ENCODE data around the gene KIRREL3. TPM values are rescaled to one million over a fixed set of nuclear protein-coding genes. Genes with fewer than 3 reads are reported as not detected.

Gene KIRREL3
- total and polyA plus RNA-seq, 2 of the 4 experiments (the other 2 are of a cell fraction), result 10.9 to 15.9 TPM

DNA sequence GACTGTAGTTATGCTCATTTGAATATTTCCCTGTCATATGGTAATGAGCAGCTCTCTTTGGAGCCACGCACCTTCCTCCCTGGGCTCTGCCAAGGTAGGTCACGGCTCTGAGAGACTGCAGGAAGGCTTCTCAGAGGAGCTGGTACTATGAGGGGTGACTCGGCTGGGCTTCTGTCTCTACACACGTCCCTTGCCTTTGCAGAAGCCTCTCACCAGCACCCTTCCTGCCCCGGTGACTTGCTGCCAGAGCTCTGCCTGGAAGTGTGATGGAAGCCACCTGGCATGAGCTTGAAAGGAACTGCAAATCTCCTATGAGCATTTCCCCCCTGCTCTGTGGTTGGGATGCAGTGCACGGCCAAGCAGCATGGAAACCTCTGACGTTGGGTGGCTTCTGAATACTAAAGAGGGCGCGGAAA lies 74.2 kb downstream of the KIRREL3 start:
- TF ChIP-seq CHD1 (IDR thresholded peaks at IDR 0.05; ENCODE audit: low read depth, low read length), result no peak
- TF ChIP-seq RFX5 (IDR thresholded peaks at IDR 0.05; ENCODE audit: low read depth, low read length), result no peak
- TF ChIP-seq, protein P1, sequence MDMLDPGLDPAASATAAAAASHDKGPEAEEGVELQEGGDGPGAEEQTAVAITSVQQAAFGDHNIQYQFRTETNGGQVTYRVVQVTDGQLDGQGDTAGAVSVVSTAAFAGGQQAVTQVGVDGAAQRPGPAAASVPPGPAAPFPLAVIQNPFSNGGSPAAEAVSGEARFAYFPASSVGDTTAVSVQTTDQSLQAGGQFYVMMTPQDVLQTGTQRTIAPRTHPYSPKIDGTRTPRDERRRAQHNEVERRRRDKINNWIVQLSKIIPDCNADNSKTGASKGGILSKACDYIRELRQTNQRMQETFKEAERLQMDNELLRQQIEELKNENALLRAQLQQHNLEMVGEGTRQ (IDR thresholded peaks at IDR 0.05; ENCODE audit: low read depth, low read length), result no peak
- TF ChIP-seq, protein P2, sequence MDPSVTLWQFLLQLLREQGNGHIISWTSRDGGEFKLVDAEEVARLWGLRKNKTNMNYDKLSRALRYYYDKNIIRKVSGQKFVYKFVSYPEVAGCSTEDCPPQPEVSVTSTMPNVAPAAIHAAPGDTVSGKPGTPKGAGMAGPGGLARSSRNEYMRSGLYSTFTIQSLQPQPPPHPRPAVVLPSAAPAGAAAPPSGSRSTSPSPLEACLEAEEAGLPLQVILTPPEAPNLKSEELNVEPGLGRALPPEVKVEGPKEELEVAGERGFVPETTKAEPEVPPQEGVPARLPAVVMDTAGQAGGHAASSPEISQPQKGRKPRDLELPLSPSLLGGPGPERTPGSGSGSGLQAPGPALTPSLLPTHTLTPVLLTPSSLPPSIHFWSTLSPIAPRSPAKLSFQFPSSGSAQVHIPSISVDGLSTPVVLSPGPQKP (IDR thresholded peaks at IDR 0.05; ENCODE audit: borderline replicate concordance, low read depth, low read length), result no peak
- no peak for TF ChIP-seq CEBPB (IDR thresholded peaks at IDR 0.05; ENCODE audit: low read depth, low read length)
- TF ChIP-seq MAZ (IDR thresholded peaks at IDR 0.05; ENCODE audit: borderline replicate concordance, low read depth, low read length), result no peak
- TF ChIP-seq BHLHE40 (IDR thresholded peaks at IDR 0.05; ENCODE audit: low read depth, low read length), result no peak
- no peak for TF ChIP-seq MAFK (IDR thresholded peaks at IDR 0.05; ENCODE audit: low read depth, low read length)
- no peak for TF ChIP-seq RCOR1 (IDR thresholded peaks at IDR 0.05; ENCODE audit: insufficient replicate concordance, low read length)
- no peak for TF ChIP-seq NFE2L2 (IDR thresholded peaks at IDR 0.05; ENCODE audit: low read depth, low read length)
- TF ChIP-seq RAD21 (IDR thresholded peaks at IDR 0.05; ENCODE audit: low read length), result no peak
- no peak for TF ChIP-seq SMC3 (IDR thresholded peaks at IDR 0.05; ENCODE audit: low read depth, low read length)
- no peak for TF ChIP-seq POLR2A (IDR thresholded peaks at IDR 0.05; ENCODE audit: low read depth, low read length)
- Histone ChIP-seq H2AFZ (replicated peaks; ENCODE audit: low read length, poor library complexity) (no peak overlapping the region), H3K56ac (ENCODE audit: extremely low read depth, insufficient read depth, low read length) (no peak overlapping the region), H3K36me3 (ENCODE audit: control insufficient read depth, insufficient read depth, low read length) (no peaks in the 10 kb centered on the region), H3K79me1 (ENCODE audit: low read depth in 1 of 2, low read length in 2 of 2) (peaks cover 27 to 63% of the 10 kb centered on the region in 2 experiments), H3K4me2 (ENCODE audit: low read depth, low read length) (peak overlapping the region; percentile 18; the same call in 1 of the 2 replicates), H3K14ac (replicated peaks; ENCODE audit: low read depth, low read length) (peak overlapping the region; percentile 10; the same call in 1 of the 2 replicates), H2AK9ac (replicated peaks; ENCODE audit: low read depth, low read length, poor library complexity) (no peak overlapping the region), H4K5ac (ENCODE audit: low read depth, low read length) (no peak overlapping the region), H2BK20ac (ENCODE audit: low read depth, low read length) (peak overlapping the region; percentile 24; the same call in 1 of the 2 replicates), H2AK5ac (ENCODE audit: low read depth, low read length) (peak overlapping the region; percentile 26; the same call in 1 of the 2 replicates), H4K91ac (ENCODE audit: insufficient read depth, low read depth, low read length) (peak overlapping the region; percentile 38; the same call in 1 of the 2 replicates), H3K27ac (ENCODE audit: insufficient read depth, low read length) (no peak overlapping the region), H3K4me3 (ENCODE audit: insufficient read depth, low read depth, low read length) (no peak overlapping the region), H2BK120ac (ENCODE audit: low read depth, low read length) (peak overlapping the region; percentile 2; the same call in 1 of the 2 replicates), H3K9me3 (ENCODE audit: control insufficient read depth, insufficient read depth, low read length) (no peaks in the 10 kb centered on the region), H2BK15ac (ENCODE audit: low read depth, low read length) (no peak overlapping the region), H2BK5ac (ENCODE audit: low read depth, low read length, poor library complexity, severe bottlenecking) (no peak overlapping the region), H3K23ac (ENCODE audit: low read depth, low read length) (no peak overlapping the region), H3K4ac (ENCODE audit: low read depth, low read length) (peak overlapping the region; percentile 43), H3K9me1 (ENCODE audit: insufficient read depth, low read length) (peaks cover 37% of the 10 kb centered on the region), H3K27me3 (ENCODE audit: control insufficient read depth, insufficient read depth, low read length) (no peaks in the 10 kb centered on the region), H3K18ac (ENCODE audit: low read depth, low read length) (no peak overlapping the region), H4K8ac (ENCODE audit: low read depth in 2 of 2, low read length in 2 of 2) (no peak overlapping the region), H3K4me1 (ENCODE audit: control insufficient read depth, insufficient read depth, low read length) (peaks cover 21% of the 10 kb centered on the region), H3K9ac (ENCODE audit: low read depth, low read length) (no peak overlapping the region), H4K20me1 (ENCODE audit: insufficient read depth, low read length) (peaks cover 15% of the 10 kb centered on the region; the same call in 1 of the 2 replicates)
- BruUV-seq (replicated peaks), result no TSS peak
- CTCF ChIA-PET, result no interaction called here
- DNase-seq (peak; percentile 70), ATAC-seq (ENCODE audit: low read depth) (peak; percentile 50)
- POLR2A ChIA-PET (ENCODE audit: unreplicated experiment), result no interaction called here
- in situ Hi-C loops (cut with MboI; ENCODE audit: low sequenced_read_pairs), result no loop called here
- dilution Hi-C loops (cut with HindIII; ENCODE audit: low sequenced_read_pairs, unreplicated experiment), result no loop called here
- no CpG with 5 or more reads among the region's 9 CpGs for WGBS, 2 experiments (ENCODE audit: extremely low coverage in 2 of 2, insufficient read length in 1 of 2)
- intact Hi-C loops (cut with micrococcal nuclease), result loop anchor here (2.0 kb wide), 1 partner anchor 22 kb away; no protein-coding TSS in a partner anchor

All from IMR-90 (cell line).